H9 (cell line): ENCODE measurements around the gene NCEH1. TPM values are rescaled to one million over a fixed set of nuclear protein-coding genes. Genes with fewer than 3 reads are reported as not detected.

Experiments
- DNase-seq: peaks from one replicate; pipeline ENCODE4 v3.0.0-alpha.2; 2017
- H2AFZ ChIP-seq: one replicate; pipeline ENCODE4 v1.6.1; 2013; ENCODE audit warnings: mild to moderate bottlenecking, low read length, control low read depth, moderate library complexity
- H2AK5ac ChIP-seq: 2 replicates; pipeline ENCODE4 v1.6.1; 2013; ENCODE audit warnings: low read length, control low read depth, mixed read lengths; ENCODE audit not compliant: insufficient read length
- H2BK120ac ChIP-seq: one replicate; pipeline ENCODE4 v1.6.1; 2013; ENCODE audit warnings: low read depth, mild to moderate bottlenecking, low read length, control low read depth, inconsistent platforms; ENCODE audit not compliant: poor library complexity, severe bottlenecking
- H2BK12ac ChIP-seq: 2 replicates; pipeline ENCODE4 v1.6.1; 2013; ENCODE audit warnings: low read length, control low read depth, mixed read lengths, low read depth; ENCODE audit not compliant: insufficient read length
- H2BK15ac ChIP-seq: 2 replicates; pipeline ENCODE4 v1.6.1; 2013; ENCODE audit warnings: low read depth, low read length, control low read depth
- H2BK20ac ChIP-seq: one replicate; pipeline ENCODE4 v1.6.1; 2013; ENCODE audit warnings: low read depth, mild to moderate bottlenecking, low read length, control low read depth, inconsistent platforms; ENCODE audit not compliant: poor library complexity, severe bottlenecking
- H2BK5ac ChIP-seq: 2 replicates; pipeline ENCODE4 v1.6.1; 2013; ENCODE audit warnings: low read length, control low read depth, mixed read lengths; ENCODE audit not compliant: insufficient read length
- H3K14ac ChIP-seq: 2 replicates; pipeline ENCODE4 v1.6.1; 2013; ENCODE audit warnings: low read length, control low read depth; ENCODE audit not compliant: insufficient read depth
- H3K18ac ChIP-seq: 2 replicates; pipeline ENCODE4 v1.6.1; 2013; ENCODE audit warnings: low read depth, mild to moderate bottlenecking, mixed read lengths, low read length, control low read depth; ENCODE audit not compliant: insufficient read length
- H3K23ac ChIP-seq: 2 replicates; pipeline ENCODE4 v1.6.1; 2013; ENCODE audit warnings: low read length, control low read depth, mixed read lengths, low read depth; ENCODE audit not compliant: insufficient read length
- H3K23me2 ChIP-seq: 2 replicates; pipeline ENCODE4 v1.6.1; 2013; ENCODE audit warnings: low read depth, mild to moderate bottlenecking, mixed read lengths, low read length, control low read depth; ENCODE audit not compliant: insufficient read length, poor library complexity, severe bottlenecking
- H3K27ac ChIP-seq: 2 replicates; pipeline ENCODE4 v1.5.1; 2013; ENCODE audit warnings: low read length, control low read depth, mixed read lengths, low read depth; ENCODE audit not compliant: insufficient read length
- H3K27me3 ChIP-seq: 2 replicates; pipeline ENCODE4 v1.6.1; 2013; ENCODE audit warnings: low read length, control low read depth, inconsistent platforms; ENCODE audit not compliant: insufficient read depth
- H3K4ac ChIP-seq: 2 replicates; pipeline ENCODE4 v1.6.1; 2013; ENCODE audit warnings: low read depth, mild to moderate bottlenecking, control low read depth, inconsistent platforms, low read length, moderate library complexity
- H3K4me1 ChIP-seq: 2 replicates; pipeline ENCODE4 v1.6.1; 2013; ENCODE audit warnings: low read length, control low read depth, inconsistent platforms; ENCODE audit not compliant: insufficient read depth
- H3K4me2 ChIP-seq: 2 replicates; pipeline ENCODE4 v1.6.1; 2013; ENCODE audit warnings: low read length, control low read depth, mixed read lengths; ENCODE audit not compliant: insufficient read length, insufficient read depth
- H3K56ac ChIP-seq: 2 replicates; pipeline ENCODE4 v1.6.1; 2013; ENCODE audit warnings: low read depth, mild to moderate bottlenecking, mixed read lengths, low read length, control low read depth; ENCODE audit not compliant: insufficient read length
- H3K79me1 ChIP-seq: 2 replicates; pipeline ENCODE4 v1.6.1; 2013; ENCODE audit warnings: low read depth, mild to moderate bottlenecking, moderate library complexity, low read length, control low read depth, inconsistent platforms; ENCODE audit not compliant: insufficient read depth, poor library complexity, severe bottlenecking
- H3K79me2 ChIP-seq: 2 replicates; pipeline ENCODE4 v1.6.1; 2013; ENCODE audit warnings: low read length, control low read depth, inconsistent platforms; ENCODE audit not compliant: insufficient read depth
- H3K9ac ChIP-seq: 2 replicates; pipeline ENCODE4 v1.6.1; 2013; ENCODE audit warnings: low read length, control low read depth, mixed read lengths; ENCODE audit not compliant: insufficient read length; ENCODE audit errors: extremely low read depth
- H3K9me3 ChIP-seq: one replicate; pipeline ENCODE4 v1.6.1; 2013; ENCODE audit warnings: low read depth, low read length, inconsistent platforms; ENCODE audit not compliant: control insufficient read depth
- H3T11ph ChIP-seq: one replicate; pipeline ENCODE4 v1.6.1; 2013; ENCODE audit warnings: mild to moderate bottlenecking, low read length, control low read depth, inconsistent platforms
- H4K20me1 ChIP-seq: one replicate; pipeline ENCODE4 v1.6.1; 2013; ENCODE audit not compliant: control insufficient read depth, insufficient read length, insufficient read depth
- H4K5ac ChIP-seq: 2 replicates; pipeline ENCODE4 v1.6.1; 2013; ENCODE audit warnings: low read depth, mild to moderate bottlenecking, mixed read lengths, low read length, control low read depth; ENCODE audit not compliant: insufficient read length
- H4K8ac ChIP-seq: replicated peaks from 2 replicates; pipeline ENCODE4 v1.6.1; 2013; ENCODE audit warnings: low read length, control low read depth, mixed read lengths, low read depth; ENCODE audit not compliant: insufficient read length
- H4K91ac ChIP-seq: 2 replicates; pipeline ENCODE4 v1.6.1; 2013; ENCODE audit warnings: low read depth, mild to moderate bottlenecking, moderate library complexity, mixed read lengths, low read length, control low read depth; ENCODE audit not compliant: insufficient read length
- H3K27ac Mint-ChIP-seq, 3 experiments: 2 replicates in 2 of 3; 3 replicates in 1 of 3; pipeline ENCODE4 v1.8.0; 2020 to 2021; ENCODE audit warnings: mixed read lengths in 3 of 3, mild to moderate bottlenecking in 1 of 3, moderate library complexity in 1 of 3
- H3K27me3 Mint-ChIP-seq: 2 replicates; pipeline ENCODE4 v1.8.0; 2021; ENCODE audit warnings: low read depth, mild to moderate bottlenecking, moderate library complexity, mixed read lengths
- H3K36me3 Mint-ChIP-seq, 3 experiments: 2 replicates in 2 of 3; 3 replicates in 1 of 3; pipeline ENCODE4 v1.8.0; 2020 to 2021; ENCODE audit warnings: low read depth in 3 of 3, mixed read lengths in 3 of 3; ENCODE audit not compliant: insufficient read depth in 1 of 3
- H3K4me1 Mint-ChIP-seq, 2 experiments: 2 replicates each; pipeline ENCODE4 v1.8.0; 2020; ENCODE audit warnings: mixed read lengths in 2 of 2
- H3K4me3 Mint-ChIP-seq, 2 experiments: 2 replicates in 1 of 2; 3 replicates in 1 of 2; pipeline ENCODE4 v1.8.0; 2020 to 2021; ENCODE audit warnings: mild to moderate bottlenecking in 2 of 2, mixed read lengths in 2 of 2, moderate library complexity in 1 of 2
- H3K9me3 Mint-ChIP-seq, 2 experiments: 2 replicates in 1 of 2; 3 replicates in 1 of 2; pipeline ENCODE4 v1.8.0; 2020; ENCODE audit warnings: mild to moderate bottlenecking in 2 of 2, mixed read lengths in 2 of 2, moderate library complexity in 1 of 2
- WGBS: extraction: QIAGEN DNeasy Blood & Tissue Kit; methylation state at CpG from one replicate; pipeline ENCODE4 v1.1.7; 2013; ENCODE audit warnings: missing lambda C conversion rate, low lambda C conversion rate, mixed read lengths; ENCODE audit not compliant: insufficient read length; ENCODE audit errors: extremely low coverage; 5-methylcytosine and 5-hydroxymethylcytosine counted together
- total RNA-seq: library from RNA; stranded (reverse); gene quantifications from 2 replicates; pipeline ENCODE4 v1.2.1, GENCODE V29; 2021
- TF ChIP-seq, protein P1 (sequence below): fragments of 200-600 bp; sonication (generic); conservative IDR thresholded peaks from 3 replicates; pipeline ENCODE4 v1.8.0; 2021; ENCODE audit warnings: antibody characterized with exemption, mild to moderate bottlenecking

The NCEH1 gene
- total RNA-seq, 1 experiment from 2014 or later: 2.3 TPM

DNA sequence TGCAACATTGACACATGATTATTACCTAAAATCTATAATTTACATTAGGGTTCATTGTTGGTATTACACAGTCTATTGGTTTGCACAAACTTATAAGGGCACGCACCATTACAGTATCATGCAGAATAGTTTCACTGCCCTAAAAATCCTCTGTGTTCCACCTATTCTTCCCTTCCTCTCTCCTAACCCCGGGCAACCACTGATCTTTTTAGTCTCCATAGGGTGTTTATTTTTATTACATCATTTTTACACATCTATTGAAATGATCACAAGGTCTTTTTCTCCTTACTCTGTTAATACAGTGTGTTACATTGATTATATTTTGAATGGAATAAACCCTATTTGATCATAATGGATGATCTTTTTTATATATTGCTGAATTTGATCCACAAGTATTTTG, 24.1 kb upstream of the NCEH1 start:
- Histone ChIP-seq H3K23ac (no peak overlapping the region), H2BK12ac (no peak overlapping the region), H3K79me1 (no peaks in the 10 kb centered on the region), H2AFZ (no peak overlapping the region), H3K79me2 (no peaks in the 10 kb centered on the region), H3K4ac (no peak overlapping the region), H3K9me3 (no peaks in the 10 kb centered on the region), H3K4me1 (no peaks in the 10 kb centered on the region), H3K27me3 (no peaks in the 10 kb centered on the region), H2BK120ac (no peak overlapping the region), H2BK15ac (no peak overlapping the region), H3K27ac (no peak overlapping the region), H4K8ac (no peak overlapping the region), H3T11ph (no peak overlapping the region), H3K4me2 (no peak overlapping the region), H2BK5ac (no peak overlapping the region), H2BK20ac (no peak overlapping the region), H3K23me2 (no peaks in the 10 kb centered on the region), H3K18ac (no peak overlapping the region), H2AK5ac (no peak overlapping the region), H3K56ac (no peak overlapping the region), H3K9ac (no peak overlapping the region), H3K14ac (no peak overlapping the region), H4K5ac (no peak overlapping the region), H4K20me1 (no peaks in the 10 kb centered on the region), H4K91ac (no peak overlapping the region)
- Mint-ChIP-seq H3K9me3 (no peaks in the 10 kb centered on the region; a peak in 1 of 5 replicates), H3K4me1 (peaks cover 0 to 3% of the 10 kb centered on the region in 2 experiments; a peak in 1 of 4 replicates), H3K27me3 (no peaks in the 10 kb centered on the region), H3K27ac (no peak overlapping the region), H3K36me3 (no peaks in the 10 kb centered on the region; a peak in 1 of 7 replicates), H3K4me3 (no peak overlapping the region)
- no peak for DNase-seq
- no CpG with 5 or more reads among the region's 2 CpGs for WGBS
- TF ChIP-seq, protein P1, sequence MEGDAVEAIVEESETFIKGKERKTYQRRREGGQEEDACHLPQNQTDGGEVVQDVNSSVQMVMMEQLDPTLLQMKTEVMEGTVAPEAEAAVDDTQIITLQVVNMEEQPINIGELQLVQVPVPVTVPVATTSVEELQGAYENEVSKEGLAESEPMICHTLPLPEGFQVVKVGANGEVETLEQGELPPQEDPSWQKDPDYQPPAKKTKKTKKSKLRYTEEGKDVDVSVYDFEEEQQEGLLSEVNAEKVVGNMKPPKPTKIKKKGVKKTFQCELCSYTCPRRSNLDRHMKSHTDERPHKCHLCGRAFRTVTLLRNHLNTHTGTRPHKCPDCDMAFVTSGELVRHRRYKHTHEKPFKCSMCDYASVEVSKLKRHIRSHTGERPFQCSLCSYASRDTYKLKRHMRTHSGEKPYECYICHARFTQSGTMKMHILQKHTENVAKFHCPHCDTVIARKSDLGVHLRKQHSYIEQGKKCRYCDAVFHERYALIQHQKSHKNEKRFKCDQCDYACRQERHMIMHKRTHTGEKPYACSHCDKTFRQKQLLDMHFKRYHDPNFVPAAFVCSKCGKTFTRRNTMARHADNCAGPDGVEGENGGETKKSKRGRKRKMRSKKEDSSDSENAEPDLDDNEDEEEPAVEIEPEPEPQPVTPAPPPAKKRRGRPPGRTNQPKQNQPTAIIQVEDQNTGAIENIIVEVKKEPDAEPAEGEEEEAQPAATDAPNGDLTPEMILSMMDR: no peak
